Right atrium auricular region (tissue), 2 donors: ENCODE data around the gene HIKESHI. TPM values are rescaled to one million over a fixed set of nuclear protein-coding genes. Genes with fewer than 3 reads are reported as not detected.

ENCODE experiments used
- DNase-seq: peaks from one replicate; pipeline ENCODE4 v3.0.0-alpha.2; 2019; ENCODE audit warnings: low spot score
- H3K27ac ChIP-seq, 2 donors: fragments of 200-600 bp; sonication (generic); 1 replicate in 1 of 2; 2 replicates in 1 of 2; pipeline ENCODE4 v1.5.1; 2016 to 2019
- H3K27me3 ChIP-seq, 2 donors: fragments of 200-600 bp; sonication (generic); one replicate each; pipeline versions ENCODE4 v1.5.1 to v1.6.0; 2017 to 2019
- H3K36me3 ChIP-seq: fragments of 200-600 bp; sonication (generic); one replicate; pipeline ENCODE4 v1.5.1; 2016
- H3K4me1 ChIP-seq, 2 donors: fragments of 200-600 bp; sonication (generic); one replicate each; pipeline versions ENCODE4 v1.5.1 to v1.6.0; 2017 to 2019
- H3K4me3 ChIP-seq, 2 donors: fragments of 200-600 bp; sonication (generic); 1 replicate in 1 of 2; 2 replicates in 1 of 2; pipeline ENCODE4 v1.5.1; 2017 to 2019; ENCODE audit warnings: mild to moderate bottlenecking in 1 of 2, moderate library complexity in 1 of 2
- H3K9me3 ChIP-seq, 2 donors: fragments of 200-600 bp; sonication (generic); one replicate each; pipeline ENCODE4 v1.5.1; 2019
- total RNA-seq, 2 donors: library from RNA; depleted of rRNA; stranded (reverse); fragments of >200 nt; gene quantifications; one replicate each; pipeline ENCODE4 v1.1.0, GENCODE V29; 2016
- TF ChIP-seq, protein P1 (sequence below), 2 donors: fragments of 200-600 bp; sonication (generic); IDR thresholded peaks; one replicate each; pipeline ENCODE4 v1.5.1; 2019; ENCODE audit warnings: antibody characterized with exemption in 2 of 2

HIKESHI gene
- total RNA-seq, 2 donors from 2014 or later = 33.9 to 49.8 TPM

DNA sequence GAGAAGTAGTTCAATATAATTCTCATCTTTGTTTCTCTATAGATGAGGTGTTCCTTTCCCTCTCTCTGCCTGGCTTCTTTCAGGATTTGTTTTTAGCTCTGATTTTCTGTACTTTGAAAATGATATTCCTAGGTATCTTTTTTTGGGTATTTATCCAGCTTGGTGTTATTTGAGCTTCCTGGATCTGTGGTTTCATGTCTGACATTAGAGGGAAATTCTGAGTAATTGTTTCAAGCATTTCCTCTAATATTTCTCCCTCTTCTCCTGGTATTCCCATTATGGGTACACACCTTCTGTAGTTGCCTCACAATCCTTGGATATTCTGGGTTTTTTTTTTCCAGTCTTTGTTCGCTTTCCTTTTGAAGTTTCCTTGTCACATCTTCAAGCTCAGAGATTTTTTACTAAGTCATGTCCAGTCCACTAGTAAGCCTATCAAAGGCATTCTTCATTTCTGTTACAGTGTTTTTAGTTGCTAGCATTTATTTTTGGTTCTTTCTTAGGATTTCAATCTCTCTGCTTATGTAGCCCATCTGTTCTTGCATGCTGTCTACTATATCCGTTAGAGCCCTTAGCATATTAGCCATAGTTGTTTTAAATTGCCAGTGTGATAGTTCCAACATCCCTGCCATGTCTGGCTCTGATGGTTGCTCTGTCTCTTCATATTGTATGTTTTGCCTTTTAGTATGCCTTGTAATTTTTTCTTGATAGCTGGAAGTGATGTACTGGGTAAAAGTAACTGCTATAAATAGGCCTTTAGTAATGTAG lies 78.4 kb downstream of the HIKESHI start:
- Histone ChIP-seq H3K27me3 (no peaks in the 10 kb centered on the region), H3K4me3 (no peak overlapping the region), H3K4me1 (no peaks in the 10 kb centered on the region), H3K27ac (no peak overlapping the region), H3K9me3 (no peaks in the 10 kb centered on the region), H3K36me3 (no peaks in the 10 kb centered on the region)
- no peak for DNase-seq
- TF ChIP-seq, protein P1, sequence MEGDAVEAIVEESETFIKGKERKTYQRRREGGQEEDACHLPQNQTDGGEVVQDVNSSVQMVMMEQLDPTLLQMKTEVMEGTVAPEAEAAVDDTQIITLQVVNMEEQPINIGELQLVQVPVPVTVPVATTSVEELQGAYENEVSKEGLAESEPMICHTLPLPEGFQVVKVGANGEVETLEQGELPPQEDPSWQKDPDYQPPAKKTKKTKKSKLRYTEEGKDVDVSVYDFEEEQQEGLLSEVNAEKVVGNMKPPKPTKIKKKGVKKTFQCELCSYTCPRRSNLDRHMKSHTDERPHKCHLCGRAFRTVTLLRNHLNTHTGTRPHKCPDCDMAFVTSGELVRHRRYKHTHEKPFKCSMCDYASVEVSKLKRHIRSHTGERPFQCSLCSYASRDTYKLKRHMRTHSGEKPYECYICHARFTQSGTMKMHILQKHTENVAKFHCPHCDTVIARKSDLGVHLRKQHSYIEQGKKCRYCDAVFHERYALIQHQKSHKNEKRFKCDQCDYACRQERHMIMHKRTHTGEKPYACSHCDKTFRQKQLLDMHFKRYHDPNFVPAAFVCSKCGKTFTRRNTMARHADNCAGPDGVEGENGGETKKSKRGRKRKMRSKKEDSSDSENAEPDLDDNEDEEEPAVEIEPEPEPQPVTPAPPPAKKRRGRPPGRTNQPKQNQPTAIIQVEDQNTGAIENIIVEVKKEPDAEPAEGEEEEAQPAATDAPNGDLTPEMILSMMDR (IDR thresholded peaks at IDR 0.05) = no peak

DNA sequence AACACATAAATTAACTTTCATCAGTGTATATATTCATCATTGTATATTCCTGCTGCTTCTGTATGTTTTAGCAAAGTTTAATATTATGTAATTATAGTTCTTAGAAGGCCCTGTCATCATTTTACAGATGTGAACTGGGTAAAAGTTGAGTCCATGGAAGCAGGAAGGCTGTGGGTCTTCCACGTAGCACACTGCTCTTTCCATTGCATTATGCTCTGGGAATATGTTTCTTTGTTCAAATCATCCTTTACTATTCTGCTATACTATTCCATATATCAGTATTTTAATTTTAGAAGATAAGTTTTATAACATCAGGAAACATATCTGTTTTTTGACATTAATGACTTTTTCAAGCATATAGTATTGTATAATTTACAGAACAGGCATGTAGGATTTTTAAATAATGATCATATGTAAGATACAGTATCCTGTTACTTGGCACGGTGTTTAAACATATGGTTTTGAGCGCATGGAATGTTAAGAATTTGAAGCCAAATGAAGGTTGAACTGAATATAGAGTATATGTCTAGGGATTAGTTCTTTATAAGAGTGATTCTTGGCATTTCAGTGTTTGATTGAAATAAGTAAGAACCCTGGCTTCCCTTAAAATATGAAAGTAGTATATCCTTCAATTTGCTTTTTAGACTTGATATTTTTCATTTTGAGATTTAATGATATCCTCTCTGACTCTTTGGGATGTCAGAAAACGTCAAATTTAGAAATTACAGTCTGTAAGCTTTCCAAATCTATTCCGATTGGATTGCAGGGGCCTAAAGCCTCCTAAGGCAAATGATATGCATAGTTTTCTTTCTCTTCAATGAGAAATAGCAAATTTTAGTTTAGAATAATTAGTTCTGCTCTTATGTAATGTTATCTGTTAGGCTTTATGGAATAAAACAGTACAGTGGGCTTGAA lies 81.3 kb downstream of the HIKESHI start:
- Histone ChIP-seq H3K27ac (no peak overlapping the region), H3K4me3 (no peak overlapping the region), H3K4me1 (no peaks in the 10 kb centered on the region), H3K9me3 (no peaks in the 10 kb centered on the region), H3K27me3 (no peaks in the 10 kb centered on the region), H3K36me3 (no peaks in the 10 kb centered on the region)
- TF ChIP-seq, protein P1 (IDR thresholded peaks at IDR 0.05) = no peak
- no peak for DNase-seq

DNA sequence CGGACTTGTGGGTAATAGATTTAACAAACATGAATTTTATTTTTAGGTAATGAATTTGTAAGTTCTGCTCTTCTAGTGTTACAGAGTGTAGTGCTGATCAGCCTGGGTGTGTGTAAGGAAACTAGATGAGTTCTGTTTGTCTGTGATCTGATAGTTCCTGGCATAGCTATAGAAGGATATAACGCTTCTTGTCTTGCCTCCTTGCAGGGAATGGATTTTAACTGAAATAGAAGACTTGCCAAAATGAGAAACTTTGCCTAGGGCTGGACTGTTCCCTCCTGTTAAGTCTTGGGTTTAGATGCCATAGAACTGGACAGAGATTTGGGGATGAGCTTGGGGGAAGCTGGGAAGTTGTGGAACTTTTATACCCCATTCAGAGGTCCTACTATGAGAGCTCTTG lies 84.2 kb downstream of the HIKESHI start:
- Histone ChIP-seq H3K36me3 (no peaks in the 10 kb centered on the region), H3K4me1 (no peaks in the 10 kb centered on the region), H3K9me3 (no peaks in the 10 kb centered on the region), H3K27me3 (no peaks in the 10 kb centered on the region), H3K27ac (no peak overlapping the region), H3K4me3 (no peak overlapping the region)
- no peak for DNase-seq
- TF ChIP-seq, protein P1 (IDR thresholded peaks at IDR 0.05) = no peak

DNA sequence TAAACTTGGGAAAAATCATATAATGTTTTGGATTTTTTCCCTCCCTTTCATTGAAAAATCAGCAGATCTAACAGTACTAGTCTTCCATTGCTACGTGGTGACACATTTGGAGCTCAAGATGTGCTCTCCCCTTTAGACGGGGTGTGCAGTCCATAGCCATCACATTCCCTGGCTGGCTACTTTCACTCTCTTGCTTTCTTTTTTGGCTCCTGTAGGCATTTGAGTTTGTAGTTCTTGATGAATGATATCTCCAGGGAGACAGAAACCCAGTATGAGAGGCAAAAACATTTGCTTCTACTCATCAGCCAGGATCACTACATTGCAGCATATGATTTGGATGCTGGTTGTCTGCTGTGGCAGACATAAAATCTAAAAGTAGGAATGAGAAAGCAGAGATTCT lies 84.7 kb downstream of the HIKESHI start:
- no peak for DNase-seq
- Histone ChIP-seq H3K4me1 (no peaks in the 10 kb centered on the region), H3K27ac (no peak overlapping the region), H3K4me3 (no peak overlapping the region), H3K27me3 (no peaks in the 10 kb centered on the region), H3K36me3 (no peaks in the 10 kb centered on the region), H3K9me3 (no peaks in the 10 kb centered on the region)
- TF ChIP-seq, protein P1 (IDR thresholded peaks at IDR 0.05) = no peak

DNA sequence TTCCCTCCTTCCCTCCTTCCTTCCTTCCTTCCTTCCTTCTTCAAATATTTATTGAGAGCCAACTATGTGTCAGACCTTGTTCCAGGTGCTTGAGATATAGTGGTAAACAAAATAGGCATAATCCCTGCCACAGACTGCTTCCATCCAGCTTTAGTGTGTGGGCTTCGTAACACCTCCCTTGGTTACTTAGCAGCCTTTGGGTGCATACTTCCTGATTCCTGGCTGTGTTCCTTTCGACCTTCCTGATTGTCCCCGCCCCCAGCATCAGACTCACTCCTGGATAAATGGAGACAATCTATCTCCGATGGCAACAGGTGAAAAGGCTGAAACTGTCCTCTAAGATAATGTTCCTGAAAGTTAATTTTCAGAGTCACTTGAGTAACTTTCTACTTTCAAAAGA lies 86.2 kb downstream of the HIKESHI start:
- no peaks in the 10 kb centered on the region for H3K36me3 ChIP-seq
- DNase-seq = no peak
- TF ChIP-seq, protein P1 (IDR thresholded peaks at IDR 0.05) = no peak
- H3K4me1 ChIP-seq = no peaks in the 10 kb centered on the region
- no peaks in the 10 kb centered on the region for H3K9me3 ChIP-seq
- no peak overlapping the region for H3K27ac ChIP-seq
- no peaks in the 10 kb centered on the region for H3K27me3 ChIP-seq
- no peak overlapping the region for H3K4me3 ChIP-seq
